Gastrocnemius medialis (tissue), 4 donors: Measurements from ENCODE around the gene TMEM52. TPM values are rescaled to one million over a fixed set of nuclear protein-coding genes. Genes with fewer than 3 reads are reported as not detected.

Source experiments
- ATAC-seq, 2 donors: fragments of 150-250 bp; one replicate each; pipeline ENCODE4 v1.9.1; 2016
- DNase-seq, 2 donors: peaks; one replicate each; pipeline ENCODE4 v3.0.0-alpha.2; 2019
- H3K27ac ChIP-seq, 4 donors: fragments of 200-600 bp; sonication (generic); 1 replicate in 1 of 4; 2 replicates in 3 of 4; pipeline ENCODE4 v1.5.1; 2016 to 2018; ENCODE audit warnings: mild to moderate bottlenecking in 2 of 4, moderate library complexity in 1 of 4
- H3K27me3 ChIP-seq, 3 donors: fragments of 200-600 bp; sonication (generic) in 2 of 3; 1 replicate in 1 of 3; 2 replicates in 2 of 3; pipeline versions ENCODE4 v1.5.1 to v1.6.0; 2016 to 2019; ENCODE audit warnings: mild to moderate bottlenecking in 1 of 3, moderate library complexity in 1 of 3
- H3K36me3 ChIP-seq, 2 donors: fragments of 200-600 bp; sonication (generic) in 1 of 2; one replicate each; pipeline ENCODE4 v1.5.1; 2017 to 2018
- H3K4me1 ChIP-seq, 2 donors: fragments of 200-600 bp; sonication (generic) in 1 of 2; one replicate each; pipeline ENCODE4 v1.5.1; 2016 to 2017; ENCODE audit warnings: mild to moderate bottlenecking in 2 of 2
- H3K4me3 ChIP-seq, 4 donors: fragments of 200-600 bp; sonication (generic) in 3 of 4; 1 replicate in 1 of 4; 2 replicates in 3 of 4; pipeline ENCODE4 v1.5.1; 2016 to 2019; ENCODE audit warnings: mild to moderate bottlenecking in 2 of 4
- H3K9me3 ChIP-seq, 3 donors: fragments of 200-600 bp; sonication (generic) in 2 of 3; 1 replicate in 1 of 3; 2 replicates in 2 of 3; pipeline ENCODE4 v1.5.1; 2016 to 2019
- POLR2A ChIP-seq, 2 donors: fragments of 450-650 bp; IDR thresholded peaks; one replicate each; pipeline ENCODE4 v1.6.1; 2017; ENCODE audit warnings: antibody characterized with exemption in 2 of 2, mild to moderate bottlenecking in 2 of 2, moderate library complexity in 2 of 2
- in situ Hi-C, 4 donors: fragments of 200-750 bp; cut with MboI; loops; one replicate each; pipeline versions ENCODE4 v1.15.0 to v1.8.0; 2017; ENCODE audit warnings: low sequenced_read_pairs in 4 of 4
- intact Hi-C: fragments of 100-400 bp; cut with DNase I; formaldehyde crosslinking; loops from one replicate; pipeline ENCODE4 v1.15.1; 2023; ENCODE audit warnings: low total_unique reads
- total RNA-seq, 4 donors: library from RNA; depleted of rRNA; stranded (reverse); fragments of >200 nt; gene quantifications; one replicate each; pipeline versions ENCODE4 v1.1.0 to v1.2.3, GENCODE V29; 2016
- TF ChIP-seq, protein P1 (sequence below), 5 experiments: fragments of 450-650 bp in 3 of 5; fragments of 200-600 bp in 2 of 5; sonication (generic) in 2 of 5; IDR thresholded peaks in 4 of 5; conservative IDR thresholded peaks in 1 of 5; 1 replicate in 4 of 5; 2 replicates in 1 of 5; pipeline ENCODE4 v1.5.1; 2016 to 2019; ENCODE audit warnings: antibody characterized with exemption in 5 of 5, mild to moderate bottlenecking in 3 of 5, moderate library complexity in 3 of 5

The TMEM52 gene
- total RNA-seq, 4 donors from 2014 or later: 43.3 to 155 (median 67.2) TPM

DNA sequence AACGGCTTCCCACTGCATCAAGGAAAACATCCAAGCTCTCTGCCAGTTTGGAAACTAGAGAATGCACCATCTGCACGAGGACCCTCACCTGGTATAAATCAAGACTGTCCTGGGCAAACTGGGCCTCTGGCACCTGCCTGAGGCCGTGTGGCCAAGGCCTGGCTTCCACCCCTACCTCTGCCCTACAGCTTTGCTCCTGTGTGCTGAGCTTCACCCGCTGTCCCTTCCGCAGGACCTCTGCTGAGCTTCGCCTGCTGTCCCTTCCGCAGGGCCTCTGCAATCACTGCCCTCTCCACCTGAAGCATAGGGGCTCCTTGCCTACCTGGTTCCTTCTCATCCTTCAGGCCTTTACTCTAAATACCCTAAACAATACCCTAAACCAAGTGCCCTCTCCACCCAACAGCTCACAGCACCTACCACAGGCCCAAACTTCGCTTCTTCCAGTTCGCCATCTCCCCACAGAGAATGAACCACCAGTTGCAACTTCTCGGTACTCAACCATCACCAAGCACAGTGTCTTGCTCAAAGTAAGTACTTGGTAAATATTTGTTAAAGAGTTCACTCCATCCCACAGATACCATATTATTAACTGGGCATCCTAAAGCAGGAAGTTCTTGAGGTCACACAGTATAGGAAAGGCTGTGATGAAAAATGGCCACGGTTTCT, 46.6 kb downstream of the TMEM52 start:
- no peak overlapping the region for H3K4me3 ChIP-seq
- no peaks in the 10 kb centered on the region for H3K27me3 ChIP-seq
- in situ Hi-C loops (no loop called here), intact Hi-C loops (no loop called here)
- no peaks in the 10 kb centered on the region for H3K9me3 ChIP-seq
- H3K27ac ChIP-seq: peak overlapping the region in 2 of 4 donors; percentile 40 to 56
- H3K4me1 ChIP-seq: peaks cover 41 to 52% of the 10 kb centered on the region in 2 donors
- no peak for ATAC-seq
- no peak for DNase-seq
- TF ChIP-seq, protein P1, sequence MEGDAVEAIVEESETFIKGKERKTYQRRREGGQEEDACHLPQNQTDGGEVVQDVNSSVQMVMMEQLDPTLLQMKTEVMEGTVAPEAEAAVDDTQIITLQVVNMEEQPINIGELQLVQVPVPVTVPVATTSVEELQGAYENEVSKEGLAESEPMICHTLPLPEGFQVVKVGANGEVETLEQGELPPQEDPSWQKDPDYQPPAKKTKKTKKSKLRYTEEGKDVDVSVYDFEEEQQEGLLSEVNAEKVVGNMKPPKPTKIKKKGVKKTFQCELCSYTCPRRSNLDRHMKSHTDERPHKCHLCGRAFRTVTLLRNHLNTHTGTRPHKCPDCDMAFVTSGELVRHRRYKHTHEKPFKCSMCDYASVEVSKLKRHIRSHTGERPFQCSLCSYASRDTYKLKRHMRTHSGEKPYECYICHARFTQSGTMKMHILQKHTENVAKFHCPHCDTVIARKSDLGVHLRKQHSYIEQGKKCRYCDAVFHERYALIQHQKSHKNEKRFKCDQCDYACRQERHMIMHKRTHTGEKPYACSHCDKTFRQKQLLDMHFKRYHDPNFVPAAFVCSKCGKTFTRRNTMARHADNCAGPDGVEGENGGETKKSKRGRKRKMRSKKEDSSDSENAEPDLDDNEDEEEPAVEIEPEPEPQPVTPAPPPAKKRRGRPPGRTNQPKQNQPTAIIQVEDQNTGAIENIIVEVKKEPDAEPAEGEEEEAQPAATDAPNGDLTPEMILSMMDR (IDR thresholded peaks at IDR 0.05 in 4 of 5, conservative IDR thresholded peaks at IDR 0.05 in 1 of 5): no peak
- TF ChIP-seq POLR2A (IDR thresholded peaks at IDR 0.05): no peak
- no peaks in the 10 kb centered on the region for H3K36me3 ChIP-seq

DNA sequence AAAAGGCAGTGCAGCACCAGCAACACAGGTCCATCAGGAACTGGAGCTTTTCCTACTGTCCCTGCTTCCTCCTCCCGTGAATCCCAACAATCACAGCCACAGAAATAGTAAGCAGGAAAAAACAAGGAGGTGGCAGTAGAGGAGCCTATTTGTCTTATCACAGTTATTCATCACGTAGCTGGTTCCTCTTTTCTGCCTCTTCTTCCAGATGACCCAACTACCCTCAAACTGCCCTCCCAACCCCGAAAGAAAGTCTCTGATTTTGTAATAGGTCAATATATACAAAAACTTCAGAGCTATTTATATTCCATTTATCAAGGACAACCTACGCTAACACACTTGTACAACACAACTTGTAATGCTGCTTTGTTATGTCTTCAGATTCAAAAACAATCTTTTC, 49.6 kb downstream of the TMEM52 start:
- Histone ChIP-seq H3K36me3 (no peaks in the 10 kb centered on the region), H3K4me1 (peaks cover 42 to 53% of the 10 kb centered on the region in 2 donors), H3K27ac (no peak overlapping the region), H3K4me3 (no peak overlapping the region), H3K27me3 (no peaks in the 10 kb centered on the region), H3K9me3 (no peaks in the 10 kb centered on the region)
- ATAC-seq (no peak), DNase-seq (no peak)
- intact Hi-C loops (no loop called here), in situ Hi-C loops (no loop called here)
- TF ChIP-seq, protein P1 (IDR thresholded peaks at IDR 0.05 in 4 of 5, conservative IDR thresholded peaks at IDR 0.05 in 1 of 5): no peak
- no peak for TF ChIP-seq POLR2A (IDR thresholded peaks at IDR 0.05)

Other genes with a start within 250 kb of the TMEM52 start
- gene SLC35E2B, start 226.5 kb downstream of the TMEM52 start, total RNA-seq: 10 to 100 TPM; 13.5 to 21.8 (median 15.2) TPM
- 10 to 100 TPM in 3 of 4 donors, 1 to 10 TPM in 1; 9.0 to 14.6 (median 11.6) TPM for gene CDK11A, start 194.9 kb downstream of the TMEM52 start, total RNA-seq
- 10 to 100 TPM; 20.1 to 33.1 (median 32.5) TPM for gene NADK, start 140.8 kb downstream of the TMEM52 start, total RNA-seq
- 10 to 100 TPM; 29.9 to 44.1 (median 37.2) TPM for gene GNB1, start 28.2 kb downstream of the TMEM52 start, total RNA-seq
- gene CALML6, start 4.0 kb downstream of the TMEM52 start, total RNA-seq: 1 to 10 TPM in 2 of 4 donors, not detected in 2; 4.8 to 7.0 TPM
- gene CFAP74, start 84.5 kb upstream of the TMEM52 start, total RNA-seq: not detected
- gene GABRD, start 100.1 kb upstream of the TMEM52 start, total RNA-seq: 1 to 10 TPM in 1 of 4 donors, not detected in 3; 1.9 TPM
- under 1 TPM in 2 of 4 donors, not detected in 2; 0.16 to 0.87 TPM for gene PRKCZ, start 131.1 kb upstream of the TMEM52 start, total RNA-seq